Ishikawa (cell line): Measurements from ENCODE around the gene KDM4E.

Source experiments
- CEBPB ChIP-seq: IDR thresholded peaks from 2 replicates; pipeline ENCODE4 v1.6.1; 2012
- CREB1 ChIP-seq: IDR thresholded peaks from 2 replicates; pipeline ENCODE4 v1.6.1; 2012; ENCODE audit warnings: low read depth
- EGR1 ChIP-seq: IDR thresholded peaks from 2 replicates; pipeline ENCODE4 v1.6.1; 2012
- EP300 ChIP-seq: IDR thresholded peaks from 2 replicates; pipeline ENCODE4 v1.6.1; 2012; ENCODE audit warnings: borderline replicate concordance
- FOXM1 ChIP-seq: IDR thresholded peaks from 2 replicates; pipeline ENCODE4 v1.6.1; 2012; ENCODE audit warnings: low read depth, borderline replicate concordance
- NFIC ChIP-seq: IDR thresholded peaks from 2 replicates; pipeline ENCODE4 v1.6.1; 2012
- RAD21 ChIP-seq: IDR thresholded peaks from 2 replicates; pipeline ENCODE4 v1.6.1; 2012; ENCODE audit warnings: low read depth
- TAF1 ChIP-seq: IDR thresholded peaks from 2 replicates; pipeline ENCODE4 v1.6.1; 2012; ENCODE audit warnings: low read depth, mild to moderate bottlenecking
- TCF12 ChIP-seq: IDR thresholded peaks from 2 replicates; pipeline ENCODE4 v1.6.1; 2012; ENCODE audit warnings: low read depth
- TEAD4 ChIP-seq: IDR thresholded peaks from 2 replicates; pipeline ENCODE4 v1.6.1; 2012
- YY1 ChIP-seq: IDR thresholded peaks from 2 replicates; pipeline ENCODE4 v1.6.1; 2012; ENCODE audit warnings: low read depth
- ZBTB7A ChIP-seq: IDR thresholded peaks from 2 replicates; pipeline ENCODE4 v1.6.1; 2012; ENCODE audit warnings: low read depth
- TF ChIP-seq, protein P1 (sequence below): IDR thresholded peaks from 2 replicates; pipeline ENCODE4 v1.6.1; 2012
- TF ChIP-seq, protein P2 (sequence below): IDR thresholded peaks from 2 replicates; pipeline ENCODE4 v1.6.1; 2012; ENCODE audit warnings: low read depth, mild to moderate bottlenecking
- TF ChIP-seq, protein P3 (sequence below): IDR thresholded peaks from 2 replicates; pipeline ENCODE4 v1.6.1; 2012

KDM4E gene

DNA sequence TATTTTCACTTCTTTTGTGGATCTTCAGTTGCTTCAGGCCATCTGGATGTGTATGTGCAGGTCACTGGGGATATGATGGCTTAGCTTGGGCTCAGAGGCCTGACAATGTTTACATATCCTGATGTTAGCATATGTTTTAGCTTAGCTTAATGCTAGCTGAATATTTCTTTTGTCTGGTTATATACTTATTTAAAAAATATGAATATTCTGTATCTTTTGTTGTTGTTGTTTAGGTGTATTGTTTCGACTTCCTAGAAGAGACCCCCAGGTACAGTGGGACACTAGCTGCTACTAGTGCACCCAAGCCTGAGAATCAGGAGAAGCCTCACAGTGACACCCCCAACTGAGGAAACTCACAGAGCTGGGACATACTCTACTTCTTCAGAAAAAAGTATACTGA is at the start of gene KDM4E:
TSS of gene KDM4E (plus strand) at position 301 of the 400 bp plus-strand sequence. CDS start 300 bp downstream, outside the sequence.
- TF ChIP-seq, protein P1, sequence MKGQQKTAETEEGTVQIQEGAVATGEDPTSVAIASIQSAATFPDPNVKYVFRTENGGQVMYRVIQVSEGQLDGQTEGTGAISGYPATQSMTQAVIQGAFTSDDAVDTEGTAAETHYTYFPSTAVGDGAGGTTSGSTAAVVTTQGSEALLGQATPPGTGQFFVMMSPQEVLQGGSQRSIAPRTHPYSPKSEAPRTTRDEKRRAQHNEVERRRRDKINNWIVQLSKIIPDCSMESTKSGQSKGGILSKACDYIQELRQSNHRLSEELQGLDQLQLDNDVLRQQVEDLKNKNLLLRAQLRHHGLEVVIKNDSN, result no peak
- TF ChIP-seq EP300 (no peak), TEAD4 (no peak), FOXM1 (no peak), TAF1 (no peak), RAD21 (no peak), CEBPB (no peak), YY1 (no peak), EGR1 (no peak), ZBTB7A (no peak), NFIC (no peak), TCF12 (no peak), CREB1 (no peak)
- TF ChIP-seq, protein P2, sequence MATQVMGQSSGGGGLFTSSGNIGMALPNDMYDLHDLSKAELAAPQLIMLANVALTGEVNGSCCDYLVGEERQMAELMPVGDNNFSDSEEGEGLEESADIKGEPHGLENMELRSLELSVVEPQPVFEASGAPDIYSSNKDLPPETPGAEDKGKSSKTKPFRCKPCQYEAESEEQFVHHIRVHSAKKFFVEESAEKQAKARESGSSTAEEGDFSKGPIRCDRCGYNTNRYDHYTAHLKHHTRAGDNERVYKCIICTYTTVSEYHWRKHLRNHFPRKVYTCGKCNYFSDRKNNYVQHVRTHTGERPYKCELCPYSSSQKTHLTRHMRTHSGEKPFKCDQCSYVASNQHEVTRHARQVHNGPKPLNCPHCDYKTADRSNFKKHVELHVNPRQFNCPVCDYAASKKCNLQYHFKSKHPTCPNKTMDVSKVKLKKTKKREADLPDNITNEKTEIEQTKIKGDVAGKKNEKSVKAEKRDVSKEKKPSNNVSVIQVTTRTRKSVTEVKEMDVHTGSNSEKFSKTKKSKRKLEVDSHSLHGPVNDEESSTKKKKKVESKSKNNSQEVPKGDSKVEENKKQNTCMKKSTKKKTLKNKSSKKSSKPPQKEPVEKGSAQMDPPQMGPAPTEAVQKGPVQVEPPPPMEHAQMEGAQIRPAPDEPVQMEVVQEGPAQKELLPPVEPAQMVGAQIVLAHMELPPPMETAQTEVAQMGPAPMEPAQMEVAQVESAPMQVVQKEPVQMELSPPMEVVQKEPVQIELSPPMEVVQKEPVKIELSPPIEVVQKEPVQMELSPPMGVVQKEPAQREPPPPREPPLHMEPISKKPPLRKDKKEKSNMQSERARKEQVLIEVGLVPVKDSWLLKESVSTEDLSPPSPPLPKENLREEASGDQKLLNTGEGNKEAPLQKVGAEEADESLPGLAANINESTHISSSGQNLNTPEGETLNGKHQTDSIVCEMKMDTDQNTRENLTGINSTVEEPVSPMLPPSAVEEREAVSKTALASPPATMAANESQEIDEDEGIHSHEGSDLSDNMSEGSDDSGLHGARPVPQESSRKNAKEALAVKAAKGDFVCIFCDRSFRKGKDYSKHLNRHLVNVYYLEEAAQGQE, result no peak
- TF ChIP-seq, protein P3, sequence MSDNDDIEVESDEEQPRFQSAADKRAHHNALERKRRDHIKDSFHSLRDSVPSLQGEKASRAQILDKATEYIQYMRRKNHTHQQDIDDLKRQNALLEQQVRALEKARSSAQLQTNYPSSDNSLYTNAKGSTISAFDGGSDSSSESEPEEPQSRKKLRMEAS, result no peak

DNA sequence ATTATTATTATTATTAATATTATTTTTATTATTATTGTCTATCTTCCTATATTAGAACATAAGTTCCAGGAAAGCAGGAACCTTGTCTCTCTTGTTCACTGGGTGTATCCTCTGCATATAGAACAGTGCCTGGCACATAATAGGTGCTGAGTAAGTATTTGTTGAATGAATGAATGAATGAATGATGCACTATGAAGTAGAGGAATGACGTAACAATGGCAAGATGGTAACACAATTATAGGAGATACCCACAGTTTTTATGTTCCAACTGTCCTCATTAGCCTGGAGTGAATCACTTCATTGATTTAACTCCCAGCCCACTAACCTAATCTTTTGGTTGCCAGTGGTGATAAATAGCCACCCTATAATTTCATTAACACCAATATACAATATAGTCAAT is 49.5 kb upstream of the KDM4E start:
- TF ChIP-seq, protein P3, result no peak
- TF ChIP-seq, protein P2, result no peak
- TF ChIP-seq YY1, result no peak
- no peak for TF ChIP-seq FOXM1
- TF ChIP-seq ZBTB7A, result no peak
- TF ChIP-seq TAF1, result no peak
- no peak for TF ChIP-seq EP300
- TF ChIP-seq, protein P1, result no peak

DNA sequence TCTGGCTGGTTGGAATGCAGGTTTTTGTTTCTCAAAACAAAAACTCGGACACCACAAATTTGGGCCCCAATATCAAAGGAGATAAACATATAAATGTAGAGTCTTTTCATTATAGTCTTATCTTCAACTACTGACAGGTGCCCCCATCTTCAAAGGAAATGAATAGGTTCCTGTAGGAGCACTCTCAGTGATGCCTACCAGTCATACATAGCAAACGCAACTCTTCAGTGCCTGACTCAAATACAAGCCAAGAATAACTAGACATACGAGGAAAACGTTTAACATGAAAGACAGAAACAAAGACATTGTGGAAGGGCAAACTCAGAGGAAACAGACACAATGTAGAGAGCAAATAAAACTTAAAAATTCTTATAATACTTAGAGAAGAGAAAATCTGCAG is 37.7 kb upstream of the KDM4E start:
- TF ChIP-seq TEAD4 (no peak), NFIC (no peak), TAF1 (no peak), FOXM1 (no peak), CREB1 (no peak), EP300 (no peak), CEBPB (no peak), TCF12 (no peak), YY1 (no peak), EGR1 (no peak), ZBTB7A (no peak), RAD21 (no peak)
- TF ChIP-seq, protein P1, result no peak
- TF ChIP-seq, protein P2, result no peak
- TF ChIP-seq, protein P3, result no peak

DNA sequence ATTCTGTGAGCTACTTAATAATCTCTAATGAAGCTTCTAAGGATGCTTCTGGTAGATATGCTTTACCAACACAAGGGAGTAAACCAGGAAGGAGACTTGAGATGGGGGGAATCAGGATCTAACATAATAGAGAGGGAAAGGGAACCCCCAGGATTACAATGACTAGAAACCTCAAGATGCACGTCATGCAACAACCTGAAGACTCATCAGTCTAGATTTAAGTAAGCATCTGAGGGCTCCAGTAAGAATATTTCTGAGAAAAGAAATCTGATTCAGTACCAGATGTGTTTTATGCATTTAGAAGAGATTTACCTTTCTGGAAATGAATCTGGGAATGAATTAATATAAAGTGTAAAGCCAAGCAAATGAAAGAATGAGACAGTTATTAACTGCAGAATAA is 36.3 kb upstream of the KDM4E start:
- TF ChIP-seq EP300 (no peak), TCF12 (no peak), CREB1 (no peak), FOXM1 (no peak), NFIC (no peak), ZBTB7A (no peak), YY1 (no peak), TAF1 (no peak), TEAD4 (no peak)
- TF ChIP-seq, protein P3, result no peak
- TF ChIP-seq, protein P2, result no peak
